A204.1 (cell line): ENCODE results near the gene TESPA1.

Source experiments
- FAIRE-seq: peaks from 2 replicates; lab custom pipeline; 2012; peaks lifted over from hg19 to GRCh38; lab: Jason Lieb, UNC

Gene TESPA1

GRCh38 chr12:54983536-54984101, 943 bp downstream of the TESPA1 start:
- FAIRE-seq, result no peak

GRCh38 chr12:54981796-54982195, 2.8 kb downstream of the TESPA1 start:
- no peak for FAIRE-seq

GRCh38 chr12:54980341-54980740, 4.2 kb downstream of the TESPA1 start:
- no peak for FAIRE-seq

GRCh38 chr12:54977857-54978256, 6.7 kb downstream of the TESPA1 start:
- no peak for FAIRE-seq

- no peak for FAIRE-seq
Measured at GRCh38 chr12:54977155-54977554, 7.4 kb downstream of the TESPA1 start.

GRCh38 chr12:54975875-54976274, 8.7 kb downstream of the TESPA1 start:
- FAIRE-seq, result no peak

GRCh38 chr12:54975272-54975671, 9.3 kb downstream of the TESPA1 start:
- FAIRE-seq, result no peak

- FAIRE-seq, result no peak
Measured at GRCh38 chr12:54974279-54974678, 10.3 kb downstream of the TESPA1 start.

- FAIRE-seq, result no peak
Measured at GRCh38 chr12:54973556-54973955, 11.0 kb downstream of the TESPA1 start.

- no peak for FAIRE-seq
Measured at GRCh38 chr12:54970741-54971140, 13.8 kb downstream of the TESPA1 start.

GRCh38 chr12:54968181-54968730, 16.3 kb downstream of the TESPA1 start:
- FAIRE-seq, result no peak

- FAIRE-seq, result no peak
Measured at GRCh38 chr12:54967461-54967860, 17.1 kb downstream of the TESPA1 start.

GRCh38 chr12:54961190-54961589, 23.4 kb downstream of the TESPA1 start:
- FAIRE-seq, result no peak

GRCh38 chr12:54959291-54960018, 25.1 kb downstream of the TESPA1 start:
- no peak for FAIRE-seq

- peak; percentile 96 for FAIRE-seq
Measured at GRCh38 chr12:54958048-54958658, 26.4 kb downstream of the TESPA1 start.

GRCh38 chr12:54956818-54957641, 27.5 kb downstream of the TESPA1 start:
- FAIRE-seq, result no peak

GRCh38 chr12:54956322-54956721, 28.2 kb downstream of the TESPA1 start:
- FAIRE-seq, result no peak

- no peak for FAIRE-seq
Measured at GRCh38 chr12:54954801-54955200, 29.8 kb downstream of the TESPA1 start.

GRCh38 chr12:54954228-54954627, 30.3 kb downstream of the TESPA1 start:
- no peak for FAIRE-seq

- no peak for FAIRE-seq
Measured at GRCh38 chr12:54950071-54950727, 34.4 kb downstream of the TESPA1 start.

- FAIRE-seq, result no peak
Measured at GRCh38 chr12:54949073-54949711, 35.4 kb downstream of the TESPA1 start.

GRCh38 chr12:54948171-54948570, 36.4 kb downstream of the TESPA1 start:
- no peak for FAIRE-seq
